H1 (cell line): ENCODE data around the gene NALF2. TPM values are rescaled to one million over a fixed set of nuclear protein-coding genes. Genes with fewer than 3 reads are reported as not detected.

Experiments
- CBX8 ChIP-seq: fragments of 300-800, 300-1000 bp; sonication (generic); IDR thresholded peaks from 2 replicates; pipeline ENCODE4 v1.7.1; 2016; ENCODE audit warnings: low read depth, low read length, borderline replicate concordance
- CHD7 ChIP-seq: fragments of 300-600 bp; sonication (generic); IDR thresholded peaks from 2 replicates; pipeline ENCODE4 v1.7.1; 2012; ENCODE audit warnings: low read length, moderate library complexity, mild to moderate bottlenecking, inconsistent platforms; ENCODE audit not compliant: insufficient replicate concordance
- EGR1 ChIP-seq: IDR thresholded peaks from 2 replicates; pipeline ENCODE4 v1.6.1; 2011; ENCODE audit warnings: low read depth, low read length, borderline replicate concordance
- EP300 ChIP-seq, 2 experiments: IDR thresholded peaks; 1 replicate in 1 of 2; 2 replicates in 1 of 2; pipeline ENCODE4 v1.6.1; 2011 to 2012; ENCODE audit warnings: low read depth in 2 of 2, low read length in 2 of 2, mild to moderate bottlenecking in 2 of 2, borderline replicate concordance in 1 of 2, inconsistent platforms in 1 of 2, moderate library complexity in 1 of 2
- JUND ChIP-seq: IDR thresholded peaks from 2 replicates; pipeline ENCODE4 v1.6.1; 2011; ENCODE audit warnings: mild to moderate bottlenecking, improper control_type of control experiment, low read length
- NRF1 ChIP-seq: IDR thresholded peaks from 2 replicates; pipeline ENCODE4 v1.6.1; 2011; ENCODE audit warnings: mild to moderate bottlenecking, low read depth, low read length, improper control_type of control experiment
- SP1 ChIP-seq: IDR thresholded peaks from 2 replicates; pipeline ENCODE4 v1.6.1; 2011; ENCODE audit warnings: low read depth, low read length
- TBP ChIP-seq: IDR thresholded peaks from 2 replicates; pipeline ENCODE4 v1.6.1; 2011; ENCODE audit warnings: low read depth, low read length, improper control_type of control experiment
- polyA plus RNA-seq, 7 experiments: library from polyadenylated mRNA; depleted of rRNA in 3 of 7; stranded (reverse) in 5 of 7; unstranded in 2 of 7; fragments of >200 nt in 5 of 7; fragments of 200-250 nt in 2 of 7; gene quantifications; 1 replicate in 5 of 7; 2 replicates in 1 of 7; 4 replicates in 1 of 7; pipeline versions ENCODE4 v1.2.1 to v1.2.3, GENCODE V29; 2011 to 2013; ENCODE audit warnings: missing spikeins in 2 of 7, mixed read lengths in 2 of 7
- total RNA-seq: library from RNA; stranded (reverse); fragmentation: NEBNext Ultra II Directional; extraction: Animal tissue kit (Norgen Biotek cat#: 25700); gene quantifications from 2 replicates; pipeline ENCODE4 v1.2.1, GENCODE V29; 2021

NALF2 gene
- total and polyA plus RNA-seq, 2 of the 8 experiments (the other 6 are each of a cell fraction or from before 2014, with no cell fraction given) = 7.5 to 15.6 TPM

- TF ChIP-seq TBP (no peak), NRF1 (no peak), CBX8 (no peak), CHD7 (no peak), EP300 (IDR thresholded peaks at IDR 0.05; ENCODE audit: borderline replicate concordance in 1 of 2, low read depth in 2 of 2, low read length in 2 of 2) (no peak), EGR1 (no peak), SP1 (no peak), JUND (no peak)
Observed at GRCh38 chrX:69546978-69547377, 42.9 kb downstream of the NALF2 start (continued).
